Measurements from ENCODE around the gene ZNF655.

GRCh38 chr7:99557940-99558305 lies 519 bp upstream of the ZNF655 start:
- TF ChIP-seq ATF3 (CRISPR knock-in tag; conservative IDR thresholded peaks at IDR 0.05): no peak
- TF ChIP-seq, protein P1, sequence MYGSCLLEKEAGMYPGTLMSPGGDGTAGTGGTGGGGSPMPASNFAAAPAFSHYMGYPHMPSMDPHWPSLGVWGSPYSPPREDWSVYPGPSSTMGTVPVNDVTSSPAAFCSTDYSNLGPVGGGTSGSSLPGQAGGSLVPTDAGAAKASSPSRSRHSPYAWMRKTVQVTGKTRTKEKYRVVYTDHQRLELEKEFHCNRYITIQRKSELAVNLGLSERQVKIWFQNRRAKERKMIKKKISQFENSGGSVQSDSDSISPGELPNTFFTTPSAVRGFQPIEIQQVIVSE (CRISPR knock-in tag; IDR thresholded peaks at IDR 0.05; ENCODE audit: borderline replicate concordance): no peak
- TF ChIP-seq, protein P2, sequence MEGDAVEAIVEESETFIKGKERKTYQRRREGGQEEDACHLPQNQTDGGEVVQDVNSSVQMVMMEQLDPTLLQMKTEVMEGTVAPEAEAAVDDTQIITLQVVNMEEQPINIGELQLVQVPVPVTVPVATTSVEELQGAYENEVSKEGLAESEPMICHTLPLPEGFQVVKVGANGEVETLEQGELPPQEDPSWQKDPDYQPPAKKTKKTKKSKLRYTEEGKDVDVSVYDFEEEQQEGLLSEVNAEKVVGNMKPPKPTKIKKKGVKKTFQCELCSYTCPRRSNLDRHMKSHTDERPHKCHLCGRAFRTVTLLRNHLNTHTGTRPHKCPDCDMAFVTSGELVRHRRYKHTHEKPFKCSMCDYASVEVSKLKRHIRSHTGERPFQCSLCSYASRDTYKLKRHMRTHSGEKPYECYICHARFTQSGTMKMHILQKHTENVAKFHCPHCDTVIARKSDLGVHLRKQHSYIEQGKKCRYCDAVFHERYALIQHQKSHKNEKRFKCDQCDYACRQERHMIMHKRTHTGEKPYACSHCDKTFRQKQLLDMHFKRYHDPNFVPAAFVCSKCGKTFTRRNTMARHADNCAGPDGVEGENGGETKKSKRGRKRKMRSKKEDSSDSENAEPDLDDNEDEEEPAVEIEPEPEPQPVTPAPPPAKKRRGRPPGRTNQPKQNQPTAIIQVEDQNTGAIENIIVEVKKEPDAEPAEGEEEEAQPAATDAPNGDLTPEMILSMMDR (IDR thresholded peaks at IDR 0.05): no peak
- TF ChIP-seq TEAD4 (CRISPR knock-in tag; IDR thresholded peaks at IDR 0.05): no peak
- TF ChIP-seq MLX (CRISPR knock-in tag; IDR thresholded peaks at IDR 0.05): no peak
- TF ChIP-seq, protein P3, sequence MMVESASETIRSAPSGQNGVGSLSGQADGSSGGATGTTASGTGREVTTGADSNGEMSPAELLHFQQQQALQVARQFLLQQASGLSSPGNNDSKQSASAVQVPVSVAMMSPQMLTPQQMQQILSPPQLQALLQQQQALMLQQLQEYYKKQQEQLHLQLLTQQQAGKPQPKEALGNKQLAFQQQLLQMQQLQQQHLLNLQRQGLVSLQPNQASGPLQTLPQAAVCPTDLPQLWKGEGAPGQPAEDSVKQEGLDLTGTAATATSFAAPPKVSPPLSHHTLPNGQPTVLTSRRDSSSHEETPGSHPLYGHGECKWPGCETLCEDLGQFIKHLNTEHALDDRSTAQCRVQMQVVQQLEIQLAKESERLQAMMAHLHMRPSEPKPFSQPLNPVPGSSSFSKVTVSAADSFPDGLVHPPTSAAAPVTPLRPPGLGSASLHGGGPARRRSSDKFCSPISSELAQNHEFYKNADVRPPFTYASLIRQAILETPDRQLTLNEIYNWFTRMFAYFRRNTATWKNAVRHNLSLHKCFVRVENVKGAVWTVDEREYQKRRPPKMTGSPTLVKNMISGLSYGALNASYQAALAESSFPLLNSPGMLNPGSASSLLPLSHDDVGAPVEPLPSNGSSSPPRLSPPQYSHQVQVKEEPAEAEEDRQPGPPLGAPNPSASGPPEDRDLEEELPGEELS (CRISPR knock-in tag; IDR thresholded peaks at IDR 0.05): no peak
- no peak for TF ChIP-seq TP53 (CRISPR knock-in tag; IDR thresholded peaks at IDR 0.05)
- TF ChIP-seq, protein P4, sequence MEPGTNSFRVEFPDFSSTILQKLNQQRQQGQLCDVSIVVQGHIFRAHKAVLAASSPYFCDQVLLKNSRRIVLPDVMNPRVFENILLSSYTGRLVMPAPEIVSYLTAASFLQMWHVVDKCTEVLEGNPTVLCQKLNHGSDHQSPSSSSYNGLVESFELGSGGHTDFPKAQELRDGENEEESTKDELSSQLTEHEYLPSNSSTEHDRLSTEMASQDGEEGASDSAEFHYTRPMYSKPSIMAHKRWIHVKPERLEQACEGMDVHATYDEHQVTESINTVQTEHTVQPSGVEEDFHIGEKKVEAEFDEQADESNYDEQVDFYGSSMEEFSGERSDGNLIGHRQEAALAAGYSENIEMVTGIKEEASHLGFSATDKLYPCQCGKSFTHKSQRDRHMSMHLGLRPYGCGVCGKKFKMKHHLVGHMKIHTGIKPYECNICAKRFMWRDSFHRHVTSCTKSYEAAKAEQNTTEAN (CRISPR knock-in tag; IDR thresholded peaks at IDR 0.05): no peak
- no peak for TF ChIP-seq IRF2 (CRISPR knock-in tag; IDR thresholded peaks at IDR 0.05; ENCODE audit: borderline replicate concordance, low read depth)
- TF ChIP-seq JUN (CRISPR knock-in tag; IDR thresholded peaks at IDR 0.05): no peak
- TF ChIP-seq ELF4 (CRISPR knock-in tag; IDR thresholded peaks at IDR 0.05; ENCODE audit: low read depth): no peak
- no peak for TF ChIP-seq ZNF512 (CRISPR knock-in tag; IDR thresholded peaks at IDR 0.05; ENCODE audit: borderline replicate concordance)
- no peak for TF ChIP-seq FOXJ3 (CRISPR knock-in tag; IDR thresholded peaks at IDR 0.05; ENCODE audit: borderline replicate concordance)

Data from WTC11 (cell line).